Ecto neural progenitor cell (in vitro differentiated cells): ENCODE data around the gene ZNF320.
A peak's percentile ranks its signal among the peaks of the same experiment; 100 is the strongest.
"Not testable (repeated sequence)": the region's sequence is repeated elsewhere in the genome, so short reads cannot be mapped to it uniquely, and the experiment has no call there.

ENCODE experiments used
- DNase-seq: peaks from one replicate; pipeline ENCODE4 v3.0.0-alpha.2; 2018; ENCODE audit warnings: low spot score

The ZNF320 gene

GRCh38 chr19:52897138-52897935, at the start of gene ZNF320:
Gene ZNF320, minus strand, starts transcription at chr19:52897635. Its CDS starts 7,380 bp downstream, at chr19:52890255.
- DNase-seq = peak; percentile 97

GRCh38 chr19:52946322-52947310, 49.2 kb upstream of the ZNF320 start:
- DNase-seq = peak; percentile 76

GRCh38 chr19:52945652-52946321, 48.4 kb upstream of the ZNF320 start:
- DNase-seq = no peak

DNA sequence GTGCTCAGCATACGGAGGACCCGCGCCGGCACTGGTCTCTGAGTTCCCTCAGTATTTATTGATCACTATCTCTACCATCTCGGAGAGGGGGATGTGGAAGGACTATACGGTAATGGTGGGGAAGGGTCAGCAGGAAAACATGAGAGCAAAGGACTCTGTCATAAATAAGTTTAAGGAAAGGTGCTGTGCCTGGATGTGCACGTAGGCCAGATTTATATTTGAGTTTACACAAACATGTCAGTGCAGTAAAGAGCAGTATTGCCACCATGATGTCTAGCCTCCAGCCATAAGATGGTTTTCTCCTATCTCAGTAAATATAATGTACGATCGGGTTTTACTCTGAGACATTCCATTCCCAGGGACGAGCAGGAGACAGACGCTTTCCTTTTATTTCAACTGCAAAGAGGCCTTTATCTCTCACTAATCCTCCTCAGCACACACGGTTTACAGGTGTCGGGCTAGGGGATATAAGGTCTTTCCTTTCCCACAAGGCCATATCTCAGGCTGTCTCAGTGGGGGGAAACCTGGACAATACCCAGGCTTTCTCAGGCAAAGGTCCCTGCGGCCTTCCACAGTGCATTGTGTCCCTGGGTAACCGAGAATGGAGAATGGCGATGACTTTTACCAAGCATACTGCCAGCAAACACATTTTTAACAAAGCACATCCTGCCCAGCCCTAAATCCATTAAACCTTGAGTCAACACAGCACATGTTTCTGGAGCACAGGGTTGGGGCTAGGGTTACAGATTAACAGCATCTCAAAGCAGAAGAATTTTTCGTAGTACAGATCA, 47.5 kb upstream of the ZNF320 start:
- DNase-seq = not testable (repeated sequence)

DNA sequence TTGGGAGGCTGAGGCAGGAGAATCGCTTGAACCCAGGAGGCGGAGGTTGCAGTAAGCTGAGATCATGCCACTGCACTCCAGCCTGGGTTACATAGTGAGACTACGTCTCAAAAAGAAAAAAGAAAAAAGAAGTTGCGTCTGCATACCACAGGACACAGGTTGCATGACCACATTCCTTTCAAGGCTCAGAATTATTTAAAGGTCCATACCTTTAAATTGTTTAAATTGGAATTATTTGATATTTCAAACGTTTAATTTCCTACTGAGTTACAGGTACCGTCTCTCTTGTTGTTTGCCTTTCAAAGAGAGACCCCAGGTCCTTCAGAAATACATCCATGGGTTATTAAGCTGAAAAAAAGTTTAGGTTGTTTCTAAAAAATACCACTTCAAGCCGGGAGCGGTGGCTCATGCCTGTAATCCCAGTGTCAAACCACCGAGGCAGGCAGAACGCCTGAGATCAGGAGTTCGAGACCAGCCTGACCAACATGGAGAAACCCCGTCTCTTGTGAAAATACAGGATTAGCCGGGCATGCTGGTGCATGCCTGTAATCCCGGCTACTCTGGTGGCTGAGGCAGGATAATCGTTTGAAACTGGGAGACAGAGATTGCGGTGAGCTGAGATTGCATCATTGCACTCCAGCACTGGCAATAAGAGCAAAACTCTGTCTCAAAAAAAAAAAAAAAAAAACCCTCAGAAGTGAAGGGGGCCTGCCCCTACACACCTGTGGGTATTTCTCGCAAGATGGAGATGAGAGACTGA, 46.6 kb upstream of the ZNF320 start:
- DNase-seq = no peak

DNA sequence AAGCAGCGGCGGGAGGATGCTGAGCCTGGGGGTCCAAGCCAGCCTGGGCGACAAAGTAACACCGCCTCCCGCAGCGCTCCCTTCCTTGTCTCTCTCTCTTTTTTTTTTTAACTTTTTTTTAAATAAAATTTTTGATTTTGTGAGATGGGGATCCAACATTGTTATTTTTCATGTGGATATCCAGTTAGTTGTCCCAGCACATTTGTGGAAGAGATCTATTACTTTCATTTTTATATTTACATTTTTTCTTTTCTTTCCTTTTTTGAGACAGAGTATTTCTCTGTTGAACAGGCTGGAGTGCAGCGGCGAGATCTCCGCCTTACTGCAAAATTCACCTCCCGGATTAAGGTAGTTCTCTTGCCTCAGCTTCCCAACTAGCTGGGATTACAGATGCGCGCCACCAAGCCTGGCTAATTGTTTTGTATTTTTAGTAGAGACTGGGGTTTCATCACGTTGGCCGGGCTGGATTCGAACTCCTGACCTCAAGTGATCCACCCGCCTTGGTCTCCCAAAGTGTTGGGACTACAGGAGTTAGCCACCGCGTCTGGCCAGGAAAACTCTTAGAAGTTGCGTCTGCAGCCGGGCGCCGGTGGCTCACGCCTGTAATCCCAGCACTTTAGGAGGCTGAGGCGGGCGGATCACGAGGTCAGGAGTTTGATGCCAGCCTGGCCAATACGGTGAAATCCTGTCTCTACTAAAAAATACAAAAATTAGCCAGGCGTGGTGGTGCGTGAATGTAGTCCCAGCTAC, 45.9 kb upstream of the ZNF320 start:
- DNase-seq = no peak

DNA sequence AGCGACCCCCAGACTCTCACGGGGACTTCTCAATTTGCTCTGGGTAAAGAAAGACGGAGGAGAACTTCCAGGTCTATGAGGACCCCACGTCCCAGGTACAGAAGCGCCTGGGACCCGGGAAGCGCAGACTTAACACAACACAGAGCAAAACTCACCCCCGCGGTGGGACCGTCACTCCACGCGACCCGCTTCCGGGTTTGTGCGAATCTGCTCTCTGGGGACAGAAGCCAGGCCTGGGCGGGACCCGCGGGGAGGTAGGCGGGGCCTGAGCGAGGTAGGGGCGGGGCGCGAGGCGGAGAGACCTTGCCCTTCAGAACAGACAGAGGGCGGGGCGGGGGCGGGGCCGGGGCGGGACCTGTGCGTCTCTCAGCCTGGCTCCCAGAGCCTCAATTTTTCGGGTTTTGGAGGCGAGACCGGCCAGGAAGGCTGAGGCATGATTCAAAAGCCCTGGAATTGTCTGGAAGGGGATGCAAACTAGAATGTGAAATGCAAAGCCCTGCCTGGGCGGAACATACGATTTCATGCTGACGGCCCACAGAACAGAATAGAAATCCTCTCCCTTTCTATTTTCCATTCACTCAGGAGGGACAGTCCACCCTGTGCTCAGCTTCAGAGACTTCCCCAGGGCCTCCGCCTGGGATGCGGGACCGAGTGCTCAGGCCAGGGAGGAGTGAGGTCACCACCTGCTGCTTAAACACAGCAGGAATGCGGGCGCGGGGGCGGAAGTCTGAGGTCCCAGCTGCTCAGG, 45.1 kb upstream of the ZNF320 start:
- DNase-seq = peak; percentile 94

DNA sequence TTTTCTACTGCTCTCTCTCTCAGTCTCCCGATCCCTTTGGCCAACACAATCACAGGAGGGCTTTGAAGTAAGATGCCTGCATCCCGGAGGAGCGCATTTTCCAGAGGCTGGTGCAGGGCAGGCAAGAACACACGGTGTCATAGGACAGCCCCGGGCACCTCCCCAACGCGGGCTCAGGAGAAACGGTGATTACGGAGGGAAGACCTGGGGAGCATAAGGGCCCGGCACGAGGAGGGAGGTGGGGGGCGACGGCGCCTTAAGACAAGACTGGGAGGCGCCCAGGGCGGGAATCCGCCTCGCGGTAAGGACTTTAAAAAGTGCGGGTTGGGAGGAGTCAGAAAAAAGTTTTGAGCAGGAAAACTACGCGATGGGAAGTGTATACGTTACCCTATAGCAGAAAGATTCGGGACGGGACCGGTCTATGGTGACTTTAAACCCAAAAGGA, 44.5 kb upstream of the ZNF320 start:
- DNase-seq = peak; percentile 65

- not testable (repeated sequence) for DNase-seq
These were observed 44.1 kb upstream of the ZNF320 start for GRCh38 chr19:52941523-52941922.

- not testable (repeated sequence) for DNase-seq
These were observed 43.5 kb upstream of the ZNF320 start for GRCh38 chr19:52940905-52941304.

DNA sequence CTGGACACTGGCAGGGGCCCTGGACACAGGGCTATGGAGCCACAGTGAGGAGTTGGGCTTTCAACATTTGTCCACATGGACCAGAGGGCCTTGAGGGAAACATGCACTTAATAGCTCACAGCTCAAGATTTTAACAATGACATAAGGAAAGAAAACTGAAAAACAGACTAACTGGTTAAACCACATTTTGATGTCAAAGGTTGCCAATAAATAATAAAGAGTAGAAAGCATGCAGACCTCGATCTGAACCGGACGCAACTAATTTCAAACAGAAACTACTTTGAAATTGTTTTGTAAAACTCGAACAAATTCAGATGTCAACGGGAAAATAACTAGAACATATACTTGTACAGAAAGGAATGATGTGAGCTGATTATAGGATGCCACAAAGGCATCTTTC, 41.3 kb upstream of the ZNF320 start:
- no peak for DNase-seq

DNA sequence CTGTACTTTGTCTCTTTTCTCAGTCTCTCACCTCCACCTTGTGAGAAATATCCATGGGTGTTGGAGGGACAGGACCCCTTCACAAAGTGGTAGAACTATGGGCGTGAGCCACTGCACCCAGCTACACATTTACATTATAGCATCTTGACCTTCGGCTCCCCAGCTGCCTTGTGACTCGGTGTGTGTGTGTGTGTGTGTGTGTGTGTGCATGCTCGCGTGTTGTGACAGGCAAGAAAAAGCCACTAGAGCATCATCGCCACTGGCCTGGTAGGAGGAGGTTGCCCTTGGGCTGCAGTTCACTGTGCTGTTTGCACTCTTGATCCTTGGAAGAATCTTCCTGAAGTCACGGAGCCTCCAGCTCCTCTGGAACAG, 39.5 kb upstream of the ZNF320 start:
- no peak for DNase-seq

- no peak for DNase-seq
These were observed 38.9 kb upstream of the ZNF320 start for GRCh38 chr19:52936151-52936953.

DNA sequence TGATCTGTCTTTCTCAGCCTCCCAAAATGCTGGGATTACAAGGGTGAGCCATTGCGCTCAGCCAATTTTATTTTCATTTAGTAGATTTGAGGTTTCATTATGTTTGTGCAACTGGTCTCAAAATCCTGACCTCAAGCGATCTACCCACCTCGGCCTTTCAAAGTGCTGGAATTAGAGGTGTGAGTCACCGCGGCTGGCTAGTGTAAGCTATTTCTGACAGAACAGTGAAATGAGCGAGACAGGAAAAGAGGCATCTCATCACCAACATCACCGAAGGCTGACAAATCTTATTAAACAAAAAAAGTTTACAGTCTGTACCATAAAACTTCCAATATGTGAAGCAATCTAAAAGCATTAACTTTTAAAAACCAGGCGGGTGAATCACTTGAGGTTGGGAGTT, 38.0 kb upstream of the ZNF320 start:
- DNase-seq = no peak

DNA sequence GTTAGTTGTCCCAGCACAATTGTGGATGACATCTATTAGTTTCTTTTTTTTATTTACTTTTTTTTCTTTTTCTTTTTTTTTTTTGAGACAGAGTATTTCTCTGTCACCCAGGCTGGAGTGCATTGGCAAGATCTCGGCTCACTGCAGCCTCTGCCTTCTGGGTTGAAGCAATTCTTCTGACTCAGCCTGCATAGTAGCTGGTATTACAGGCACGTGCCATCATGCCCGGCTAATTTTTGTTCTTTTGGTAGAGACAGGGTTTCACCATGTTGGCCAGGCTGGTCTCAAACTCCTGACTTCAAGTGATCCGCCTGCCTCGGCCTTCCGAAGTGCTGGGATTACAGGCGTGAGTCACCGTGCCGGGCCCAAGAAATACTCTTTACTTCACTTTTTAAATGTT, 27.2 kb upstream of the ZNF320 start:
- not testable (repeated sequence) for DNase-seq

- no peak for DNase-seq
These were observed 26.6 kb upstream of the ZNF320 start for GRCh38 chr19:52923778-52924593.
